HG03039 (cell line): ENCODE data around the gene SMAD7.

ENCODE experiments used
- ATAC-seq: cut with Tn5 transposase; IDR thresholded peaks from one replicate; pipeline ENCODE4 v1.9.1; 2021; ENCODE audit warnings: mild to moderate bottlenecking, moderate library complexity; ENCODE audit not compliant: unreplicated experiment

Gene SMAD7

DNA sequence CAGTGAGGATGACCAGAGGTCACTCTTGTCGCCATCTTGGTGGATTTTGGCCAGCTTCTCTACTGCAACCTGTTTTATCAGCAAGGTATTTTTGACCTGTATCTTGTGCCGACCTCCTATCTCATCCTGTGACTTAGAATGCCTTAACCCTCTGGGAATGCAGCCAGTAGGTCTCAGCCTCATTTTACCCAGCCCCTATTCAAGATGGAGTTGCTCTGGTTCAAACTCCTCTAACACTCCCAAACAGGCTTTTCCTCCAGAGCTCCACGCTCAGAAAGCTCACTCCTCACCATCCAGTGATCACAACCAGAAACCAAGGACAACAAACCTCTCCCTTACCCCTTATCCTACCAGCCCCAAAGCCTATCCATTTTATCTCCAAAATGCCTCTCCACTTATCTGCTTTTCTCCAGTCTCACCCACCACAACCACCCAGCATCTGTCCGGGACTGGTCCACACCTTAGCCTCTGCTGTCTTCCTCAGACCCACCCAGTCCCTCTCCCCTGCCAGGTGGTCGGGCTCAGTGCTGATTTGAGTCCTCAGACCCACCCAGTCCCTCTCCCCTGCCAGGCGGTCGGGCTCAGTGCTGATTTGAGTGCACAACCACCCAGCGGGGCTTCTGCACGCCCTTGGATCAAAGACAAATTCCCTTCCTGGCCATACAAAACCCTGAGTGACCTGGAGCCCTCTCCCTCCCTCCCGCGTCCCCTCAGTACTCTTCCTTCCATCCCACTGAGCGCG is 11.7 kb upstream of the SMAD7 start:
- no peak for ATAC-seq

DNA sequence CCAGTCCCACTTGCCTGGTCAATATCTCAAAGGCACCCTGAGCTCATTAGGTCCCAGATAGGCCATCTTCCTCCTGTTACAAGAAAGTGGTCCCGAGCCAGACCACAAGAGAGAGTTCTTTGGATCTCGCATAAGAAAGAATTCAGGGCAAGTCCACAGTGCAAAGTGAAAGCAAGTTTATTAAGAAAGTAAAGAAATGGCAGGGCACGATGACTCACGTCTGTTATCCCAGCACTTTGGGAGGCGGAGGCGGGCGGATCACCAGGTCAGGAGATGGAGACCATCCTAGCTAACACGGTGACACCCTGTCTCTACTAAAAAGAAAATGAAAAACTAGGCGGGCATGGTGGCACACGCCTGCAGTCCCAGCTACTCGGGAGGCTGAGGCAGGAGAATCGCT is 10.8 kb upstream of the SMAD7 start:
- ATAC-seq = no peak

DNA sequence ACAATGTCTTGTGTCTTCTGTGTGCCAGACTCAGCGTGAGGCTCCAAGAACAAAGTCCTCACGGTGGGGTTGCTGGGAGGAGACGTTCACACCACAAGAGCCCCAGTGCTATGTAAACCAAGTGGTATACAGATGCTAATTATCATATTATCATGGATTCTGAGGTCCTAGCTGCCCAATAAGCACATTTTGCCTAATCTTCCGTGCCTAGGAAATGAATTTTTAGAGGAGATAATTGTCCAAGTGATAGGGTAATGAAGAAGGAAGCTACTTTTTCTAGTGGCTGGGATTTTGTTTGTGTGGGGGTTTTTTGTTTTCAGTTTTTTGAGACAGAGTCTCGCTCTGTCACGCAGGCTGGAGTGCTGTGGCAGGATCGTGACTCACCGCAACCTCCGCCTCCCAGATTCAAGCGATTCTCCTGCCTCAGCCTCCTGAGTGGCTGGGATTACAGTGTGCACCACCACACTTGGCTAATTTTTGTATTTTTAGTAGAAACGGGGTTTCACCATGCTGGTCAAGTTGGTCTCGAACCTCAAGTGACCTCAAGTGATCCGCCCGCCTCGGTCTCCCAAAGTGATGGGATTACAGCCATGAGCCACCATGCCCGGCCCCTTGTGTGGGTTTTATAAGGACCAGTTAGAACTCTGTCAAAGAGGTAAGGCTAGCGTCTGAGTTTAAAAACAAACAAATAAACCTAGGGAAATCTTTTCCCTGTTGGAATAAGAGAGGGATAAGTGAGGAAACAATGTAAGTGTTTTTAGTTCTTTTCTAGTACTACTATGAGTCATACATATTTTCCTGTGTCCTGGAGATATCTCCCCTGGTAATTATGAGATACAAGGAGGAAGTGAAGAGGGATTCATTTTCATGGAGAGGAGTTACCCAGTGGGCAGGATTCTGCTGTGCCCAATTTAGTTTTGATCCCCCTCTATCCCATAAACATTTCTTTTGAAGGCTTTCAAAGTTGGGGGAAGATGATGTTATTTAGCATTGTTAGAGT is 9.5 kb upstream of the SMAD7 start:
- ATAC-seq = no peak

DNA sequence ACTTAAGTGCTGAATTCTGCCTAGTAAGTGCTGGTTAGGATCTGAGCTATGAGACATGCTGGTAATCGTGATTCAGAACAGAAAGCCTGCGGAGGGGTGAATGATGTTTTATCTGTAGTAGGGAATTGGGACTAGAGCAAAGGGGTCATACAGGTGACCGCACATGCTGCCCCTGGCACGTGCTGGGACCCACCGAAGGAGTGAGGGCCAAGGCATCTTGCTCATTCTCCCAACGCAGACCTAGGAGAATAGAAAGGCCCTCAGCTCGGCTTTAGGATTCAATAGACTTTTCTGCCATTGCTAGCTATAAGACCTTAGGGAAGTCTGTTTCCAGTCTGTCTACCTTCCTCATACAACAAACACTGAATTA is 8.8 kb upstream of the SMAD7 start:
- ATAC-seq = no peak

DNA sequence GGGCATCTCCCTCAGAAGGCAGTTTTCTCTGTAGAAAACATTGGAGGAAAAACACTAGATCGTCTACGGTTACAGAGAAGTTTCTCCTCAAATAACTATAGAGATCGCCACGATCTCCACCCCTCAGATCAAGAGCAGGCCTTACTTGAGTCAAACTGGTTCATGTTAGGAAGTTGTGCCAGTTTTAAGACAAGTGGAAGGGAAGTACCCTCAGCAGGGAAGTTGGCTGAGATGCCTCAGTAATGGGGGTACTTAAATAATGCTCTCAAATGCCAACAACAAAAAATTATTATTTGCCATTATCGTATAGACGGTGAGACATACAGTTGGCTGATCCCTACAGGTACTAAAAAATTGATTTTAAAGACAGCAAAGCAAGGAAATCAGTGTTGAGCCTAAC is 8.2 kb upstream of the SMAD7 start:
- ATAC-seq = no peak

DNA sequence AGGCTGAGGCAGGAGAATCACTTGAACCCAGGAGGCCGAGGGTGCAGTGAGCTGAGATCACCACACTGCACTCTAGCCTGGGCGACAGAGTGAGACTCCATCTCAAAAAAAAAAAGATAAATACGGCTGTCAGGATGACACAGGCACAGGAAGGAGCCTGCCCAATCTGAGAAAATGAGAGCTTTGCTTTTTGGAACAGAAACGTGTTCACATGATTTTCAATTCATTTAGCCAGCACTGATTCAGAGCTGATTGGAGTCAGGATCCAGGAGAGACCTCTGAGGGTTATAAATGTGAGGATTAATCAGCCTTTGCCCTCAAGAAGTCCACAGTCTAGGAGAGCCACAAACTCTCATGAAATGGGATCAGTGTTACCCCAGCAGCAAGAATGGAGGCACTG is 6.9 kb upstream of the SMAD7 start:
- no peak for ATAC-seq

DNA sequence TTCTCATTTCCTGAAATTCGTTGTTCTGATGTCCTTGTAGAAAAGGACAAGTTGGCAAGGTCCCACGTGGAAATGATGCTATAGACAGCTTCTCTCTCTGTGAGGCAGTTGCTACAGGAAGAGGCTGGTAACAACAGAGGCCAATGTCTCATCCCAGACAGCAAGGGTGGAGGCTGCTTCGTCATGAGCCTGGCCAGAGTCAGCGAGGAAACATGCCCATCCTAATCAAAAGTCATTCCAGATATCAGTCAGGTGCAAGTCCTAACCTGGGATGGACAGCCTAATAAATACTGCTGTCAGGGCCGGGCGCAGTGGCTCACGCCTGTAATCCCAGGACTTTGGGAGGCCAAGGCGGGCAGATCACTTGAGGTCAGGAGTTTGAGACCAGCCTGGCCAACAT is 6.4 kb upstream of the SMAD7 start:
- ATAC-seq = no peak

DNA sequence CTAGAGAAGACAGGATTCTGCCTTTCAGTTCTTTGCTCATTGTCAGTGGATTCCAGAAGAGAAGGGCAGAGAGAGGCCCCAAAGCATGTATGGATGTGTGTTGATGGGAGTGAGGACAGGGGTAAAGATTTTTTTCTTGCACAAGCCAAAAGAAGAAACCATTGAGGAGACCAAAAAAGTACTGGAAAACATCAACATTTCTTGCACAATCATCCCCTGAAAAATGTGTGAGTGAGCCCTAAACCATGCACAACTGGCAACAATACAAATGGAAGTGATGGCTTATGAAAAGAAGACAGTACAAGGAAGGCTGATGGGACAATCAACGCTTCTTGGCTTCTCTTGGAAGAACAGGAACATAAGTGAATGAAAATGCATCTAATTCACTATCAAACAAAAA is 5.6 kb upstream of the SMAD7 start:
- no peak for ATAC-seq

DNA sequence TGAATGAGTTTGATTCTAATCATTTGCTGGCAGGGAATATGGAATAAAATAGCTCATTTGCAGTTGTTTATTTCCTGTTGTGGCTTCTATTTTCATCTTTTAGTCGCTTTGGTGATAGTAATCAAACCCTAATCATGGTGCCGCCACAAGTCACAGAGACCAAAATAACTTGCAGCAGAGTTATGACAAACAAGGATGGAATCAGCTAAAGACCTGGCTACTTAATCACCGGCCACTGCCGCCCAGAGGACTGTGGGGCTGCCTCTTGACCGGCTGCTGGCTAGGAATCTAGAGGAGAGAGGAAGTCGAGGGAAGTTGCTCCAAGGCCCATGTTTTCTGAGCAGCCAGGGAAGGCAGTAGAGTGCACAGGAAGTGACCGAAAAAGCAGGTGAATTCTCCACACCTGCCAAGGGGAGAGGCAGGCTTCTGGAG is 5.1 kb upstream of the SMAD7 start:
- ATAC-seq = no peak

DNA sequence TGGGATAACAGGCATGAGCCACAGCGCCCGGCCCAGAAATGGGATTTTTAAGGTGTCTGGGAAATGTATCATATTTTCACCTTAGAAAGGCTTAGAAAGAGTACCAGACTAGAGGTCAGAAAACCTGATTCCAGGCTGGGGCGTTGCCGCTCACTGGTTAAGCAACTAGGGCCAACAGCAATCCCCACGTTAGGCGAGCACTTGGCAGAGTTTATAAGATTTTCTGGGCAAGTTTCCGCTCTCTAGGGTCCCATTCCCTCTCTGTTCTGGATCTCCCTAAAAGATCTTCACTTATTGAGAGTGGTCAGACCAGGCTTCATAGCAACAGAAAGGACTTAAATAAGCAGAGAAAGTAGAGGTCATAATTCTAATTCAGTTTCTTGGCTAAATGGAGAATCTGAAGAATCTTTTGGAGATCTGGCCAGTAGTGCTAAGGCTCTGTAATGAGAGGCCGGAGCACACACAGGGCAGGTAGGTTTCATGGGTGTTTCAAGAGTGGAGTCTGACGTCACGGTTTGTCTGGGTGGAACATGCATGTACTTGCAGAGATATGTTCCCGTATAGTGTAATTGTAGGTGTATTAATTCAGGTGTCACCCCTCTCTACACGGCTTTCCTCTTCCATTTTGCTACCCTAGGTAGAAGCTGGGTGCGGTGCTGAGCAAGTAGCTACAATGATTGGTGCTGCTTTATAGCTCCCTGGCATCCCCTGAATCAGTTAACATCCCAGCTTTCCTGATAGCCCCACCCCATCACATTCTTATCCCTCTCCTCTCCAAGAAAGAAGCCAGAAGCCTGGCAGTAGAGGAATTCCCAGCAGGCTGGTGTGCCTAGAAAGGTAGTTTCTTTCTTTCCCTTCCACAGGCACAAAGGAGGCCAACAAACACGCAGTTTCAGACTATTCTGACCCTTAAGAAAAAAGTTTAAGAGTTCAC is 4.4 kb upstream of the SMAD7 start:
- no peak for ATAC-seq

DNA sequence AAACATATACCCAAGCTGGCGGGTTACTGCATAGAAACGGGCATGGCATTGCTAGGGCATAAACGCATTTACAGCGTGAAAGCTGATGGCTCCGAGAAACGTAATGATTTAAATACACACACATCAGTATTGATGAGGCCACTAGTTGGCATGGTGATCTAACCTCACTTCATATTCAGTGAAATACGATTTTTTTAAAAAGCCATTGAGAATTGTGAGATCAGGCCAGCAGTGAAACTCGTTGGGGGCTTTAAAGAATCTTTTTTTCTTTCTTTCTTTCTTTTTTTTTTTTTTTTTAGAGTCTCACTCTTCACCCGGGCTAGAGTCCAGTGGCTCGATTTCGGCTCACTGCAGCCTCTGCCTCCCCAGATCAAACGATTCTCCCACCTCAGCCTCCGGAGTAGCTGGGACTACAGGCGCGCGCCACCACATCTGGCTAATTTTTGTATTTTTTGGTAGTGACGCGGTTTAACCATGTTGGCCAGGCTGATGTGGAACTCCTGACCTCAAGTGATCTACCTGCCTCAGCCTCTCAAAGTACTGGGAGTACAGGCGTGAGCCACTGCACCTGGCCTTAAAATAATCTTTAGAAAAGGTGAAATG is 2.4 kb upstream of the SMAD7 start:
- ATAC-seq = no peak

DNA sequence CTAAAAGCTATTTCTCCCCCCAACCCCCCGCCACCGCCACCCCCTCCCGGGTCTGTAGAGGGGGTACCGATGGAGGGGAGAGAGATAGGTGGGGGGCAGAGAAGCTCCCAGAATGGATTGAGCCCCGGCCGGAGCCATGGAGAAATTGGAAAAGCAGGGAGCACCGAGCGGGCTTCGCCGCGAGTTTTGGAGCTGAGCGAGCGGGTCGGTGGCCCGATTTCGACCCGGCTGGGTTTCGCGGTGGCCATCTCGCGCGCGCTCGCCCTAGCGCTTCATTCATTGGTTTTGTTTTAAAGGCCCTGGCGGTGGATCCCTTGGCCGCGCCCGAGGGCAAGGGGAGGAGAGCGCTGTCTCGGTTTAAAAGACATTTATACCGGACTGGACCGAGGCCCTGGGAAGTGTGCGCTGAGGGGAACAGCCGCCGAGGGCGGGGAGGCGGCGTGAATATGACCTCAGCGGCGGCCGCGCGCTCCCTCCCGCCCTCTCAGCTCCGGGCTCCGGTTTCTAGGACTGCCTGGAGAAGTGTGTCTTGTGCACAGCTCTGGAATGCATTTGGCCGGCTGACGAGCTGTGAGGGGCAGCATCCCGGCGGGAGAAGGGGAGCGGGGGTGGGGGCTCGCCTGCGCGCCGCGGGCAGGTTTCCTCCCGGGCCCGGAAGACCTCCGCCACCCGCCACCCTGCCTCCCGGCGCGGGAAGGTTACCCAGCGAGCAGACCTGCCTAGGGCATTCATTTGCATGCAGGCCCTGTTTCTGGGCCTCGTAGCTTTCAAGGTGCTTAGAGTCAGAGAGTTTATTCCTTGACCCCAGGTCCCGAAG is 1.7 kb upstream of the SMAD7 start:
- ATAC-seq = peak; percentile 29

DNA sequence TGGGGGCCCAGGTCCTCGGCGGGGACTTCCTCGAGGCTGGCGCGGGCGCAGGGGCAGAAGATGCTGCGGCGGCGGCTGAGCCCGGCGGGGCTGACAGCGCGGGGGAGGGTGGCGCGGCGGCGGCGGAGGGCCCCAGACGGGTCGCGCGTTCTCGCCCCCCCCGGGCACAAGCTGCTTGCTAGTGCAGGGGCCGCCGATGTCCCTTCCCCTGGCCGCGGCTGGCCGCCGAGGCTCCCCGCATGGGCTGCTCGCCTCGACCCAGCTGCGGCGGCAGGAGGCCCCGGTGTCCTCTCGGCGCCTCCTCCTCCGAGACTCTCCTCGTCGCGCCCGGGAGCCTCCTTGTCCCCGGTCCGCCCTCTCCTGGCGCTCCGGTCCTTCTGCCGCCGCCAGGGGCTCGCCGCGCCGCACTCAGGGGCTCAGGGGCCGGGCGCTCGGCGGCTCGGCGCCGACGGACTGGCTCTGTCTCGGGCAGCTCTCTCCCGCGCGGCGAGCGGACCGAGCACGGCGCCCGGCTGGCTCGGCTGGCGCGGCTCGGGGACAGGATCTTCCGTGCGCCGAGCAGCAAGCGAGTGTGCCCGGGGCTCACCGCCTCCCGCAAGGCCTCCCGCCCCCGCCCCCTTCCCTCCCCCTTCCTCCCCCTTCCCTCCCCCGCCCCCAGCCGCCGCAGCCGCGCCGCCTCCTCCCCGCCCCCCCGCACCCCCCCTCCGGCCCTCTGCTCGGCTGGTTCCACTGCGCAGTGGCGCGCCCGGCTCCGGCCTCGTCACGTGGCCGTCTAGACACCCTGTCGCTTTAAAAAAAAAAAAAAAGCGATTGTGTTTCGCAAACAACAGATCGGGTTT is 902 bp upstream of the SMAD7 start:
- ATAC-seq = peak; percentile 36

DNA sequence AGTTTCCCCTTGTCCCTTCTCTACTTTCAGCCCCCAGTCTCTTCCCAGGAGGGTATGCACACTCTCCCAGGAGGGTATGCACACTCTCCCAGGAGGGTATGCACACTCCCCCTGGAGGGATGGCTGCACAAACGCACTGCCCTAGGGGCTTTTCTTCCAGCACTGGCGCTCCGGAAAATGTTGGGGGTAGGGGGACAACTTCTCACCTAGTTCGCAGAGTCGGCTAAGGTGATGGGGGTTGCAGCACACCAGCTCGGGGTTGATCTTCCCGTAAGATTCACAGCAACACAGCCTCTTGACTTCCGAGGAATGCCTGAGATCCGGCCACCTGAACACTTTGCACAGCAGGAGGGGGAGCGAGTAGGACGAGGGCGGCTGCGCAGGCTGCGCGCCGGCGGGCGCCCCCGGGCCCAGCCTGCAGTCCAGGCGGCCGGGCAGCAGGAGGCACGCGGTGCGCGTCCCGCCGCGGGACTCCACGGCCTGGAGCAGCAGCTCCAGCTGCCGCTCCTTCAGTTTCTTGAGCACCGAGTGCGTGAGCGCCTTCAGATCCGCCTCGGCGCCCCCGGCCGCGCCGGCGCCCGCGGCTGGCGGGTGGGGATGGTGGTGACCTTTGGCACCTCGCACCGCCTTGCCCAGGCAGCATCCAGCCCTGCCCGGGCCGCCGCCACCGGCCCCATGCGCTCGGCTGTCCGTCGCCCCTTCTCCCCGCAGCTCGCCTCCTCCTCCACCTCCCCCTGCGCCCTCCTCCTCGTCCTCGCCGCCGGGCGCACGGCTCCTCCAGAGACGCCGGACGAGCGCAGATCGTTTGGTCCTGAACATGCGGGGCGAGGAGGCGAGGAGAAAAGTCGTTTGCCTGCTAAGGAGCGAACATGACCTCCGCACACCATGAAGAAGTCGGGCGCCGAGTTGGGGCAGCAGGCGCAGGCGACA is 894 bp downstream of the SMAD7 start:
- ATAC-seq = no peak

DNA sequence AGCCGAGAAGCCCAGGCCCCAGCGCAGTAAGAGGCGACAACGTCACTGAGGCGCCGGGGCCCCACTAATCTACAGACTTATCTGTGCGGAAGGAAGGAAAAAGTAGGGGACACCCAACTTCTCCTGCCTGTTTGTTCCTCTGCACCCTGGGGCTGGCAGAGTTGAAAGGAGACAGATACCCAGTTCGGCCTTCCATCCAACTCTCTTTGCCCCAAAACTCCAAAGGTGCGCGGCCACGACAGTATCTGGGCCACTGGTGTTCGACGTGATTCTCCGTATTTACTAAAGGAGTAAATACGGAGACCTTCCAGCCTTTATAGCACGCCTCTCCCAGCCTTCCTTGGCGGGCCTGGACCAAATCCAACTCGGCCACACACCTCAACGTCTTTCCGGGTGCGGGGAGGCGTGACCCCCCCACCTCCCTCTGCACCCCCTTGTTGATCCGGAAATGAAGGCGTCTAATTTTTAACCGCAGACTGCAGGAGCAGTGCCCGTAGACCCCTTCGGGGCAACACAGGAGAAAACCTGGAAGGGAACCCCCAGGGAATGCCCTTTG is 1.6 kb downstream of the SMAD7 start:
- no peak for ATAC-seq

DNA sequence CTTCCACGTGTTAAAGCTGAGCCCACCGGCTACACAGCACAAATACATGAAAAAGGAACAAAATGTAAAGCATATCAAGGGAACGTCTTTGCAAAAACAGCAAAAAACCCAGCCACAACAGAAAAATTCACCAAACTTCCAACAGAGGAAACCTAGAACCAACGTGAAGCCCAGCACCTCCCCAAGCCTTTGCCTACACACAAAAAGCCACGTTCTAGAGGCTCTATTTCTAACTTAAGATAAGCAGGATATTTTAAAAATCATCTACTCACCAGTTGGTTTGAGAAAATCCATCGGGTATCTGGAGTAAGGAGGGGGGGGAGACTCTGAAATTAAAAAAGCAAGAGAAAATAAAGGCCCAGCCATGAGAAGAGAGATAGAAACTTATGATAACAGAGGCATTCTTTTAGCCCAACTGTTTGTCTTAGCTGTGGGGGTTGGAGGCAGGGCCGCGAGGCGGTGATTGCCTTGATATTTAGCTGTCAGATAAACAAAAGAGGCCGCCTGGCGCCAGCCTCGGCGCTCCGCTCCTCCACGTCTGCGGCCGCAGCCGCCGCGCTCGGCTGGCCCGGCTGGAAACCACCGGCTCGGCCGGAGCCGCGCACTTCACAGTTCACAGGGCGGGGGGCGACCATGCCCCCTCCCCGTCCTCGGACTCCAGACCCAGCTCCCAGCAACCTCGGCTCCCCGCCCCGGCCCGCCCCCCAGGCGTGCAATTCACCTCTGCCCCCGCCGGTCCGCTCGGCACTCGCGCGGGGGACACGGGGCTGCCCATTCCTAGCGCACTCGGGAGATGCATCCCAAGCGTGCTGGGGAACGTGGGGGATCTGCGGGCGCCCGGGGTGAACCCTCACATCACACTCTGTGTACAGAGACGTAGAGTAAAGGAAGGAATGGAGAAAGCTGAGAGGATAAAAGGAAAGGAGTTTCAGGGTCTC is 2.4 kb downstream of the SMAD7 start:
- no peak for ATAC-seq
